ENCODE measurements around the gene NAPG. TPM values are rescaled to one million over a fixed set of nuclear protein-coding genes. Genes with fewer than 3 reads are reported as not detected.
"Not testable (repeated sequence)": the region's sequence is repeated elsewhere in the genome, so short reads cannot be mapped to it uniquely, and the experiment has no call there.

NAPG gene
- total and polyA plus RNA-seq, 2 experiments from 2014 or later = 29.0 to 43.2 TPM

- no peaks in the 10 kb centered on the region for H3K4me1 ChIP-seq (ENCODE audit: insufficient read depth)
- H3K27me3 ChIP-seq = no peaks in the 10 kb centered on the region
- H3K79me2 ChIP-seq = peaks cover 2% of the 10 kb centered on the region
- no peak overlapping the region for H3K4me2 ChIP-seq
- H3K36me3 ChIP-seq (replicated peaks; ENCODE audit: insufficient read depth, low read depth) = peaks cover 3% of the 10 kb centered on the region
- no peaks in the 10 kb centered on the region for H4K20me1 ChIP-seq (ENCODE audit: insufficient read depth, poor library complexity, severe bottlenecking)
- H3K9me2 ChIP-seq (replicated peaks; ENCODE audit: insufficient read depth) = no peaks in the 10 kb centered on the region
- H2AFZ ChIP-seq = no peak overlapping the region
- TF ChIP-seq CTCF (IDR thresholded peaks at IDR 0.05; ENCODE audit: poor library complexity) = no peak
- no peak for TF ChIP-seq EZH2phosphoT487 (IDR thresholded peaks at IDR 0.05; ENCODE audit: low read depth, severe bottlenecking, unreplicated experiment)
- TF ChIP-seq EZH2 (IDR thresholded peaks at IDR 0.05; ENCODE audit: borderline replicate concordance) = no peak
- H3K9me3 ChIP-seq (ENCODE audit: low read depth) = no peaks in the 10 kb centered on the region
- no peak overlapping the region for H3K4me3 ChIP-seq
- H3K27ac ChIP-seq = no peak overlapping the region
- no peak for DNase-seq (ENCODE audit: low spot score)
- WGBS (ENCODE audit: low lambda C conversion rate, missing lambda C conversion rate) = 87% methylated on average over 9 of the region's 9 CpGs
Measured at GRCh38 chr18:10544093-10544748, 18.4 kb downstream of the NAPG start.

GRCh38 chr18:10546557-10547300, 20.9 kb downstream of the NAPG start:
- TF ChIP-seq CTCF (IDR thresholded peaks at IDR 0.05; ENCODE audit: poor library complexity) = no peak
- TF ChIP-seq EZH2 (IDR thresholded peaks at IDR 0.05; ENCODE audit: borderline replicate concordance) = no peak
- TF ChIP-seq EZH2phosphoT487 (IDR thresholded peaks at IDR 0.05; ENCODE audit: low read depth, severe bottlenecking, unreplicated experiment) = no peak
- Histone ChIP-seq H3K4me3 (no peak overlapping the region), H3K9me3 (ENCODE audit: low read depth) (no peaks in the 10 kb centered on the region), H3K4me2 (no peak overlapping the region), H3K27me3 (no peaks in the 10 kb centered on the region), H3K27ac (no peak overlapping the region), H3K4me1 (ENCODE audit: insufficient read depth) (no peaks in the 10 kb centered on the region), H3K9me2 (replicated peaks; ENCODE audit: insufficient read depth) (no peaks in the 10 kb centered on the region), H2AFZ (no peak overlapping the region), H4K20me1 (ENCODE audit: insufficient read depth, poor library complexity, severe bottlenecking) (no peaks in the 10 kb centered on the region), H3K79me2 (no peaks in the 10 kb centered on the region), H3K36me3 (replicated peaks; ENCODE audit: insufficient read depth, low read depth) (no peaks in the 10 kb centered on the region)
- DNase-seq (ENCODE audit: low spot score) = no peak
- WGBS (ENCODE audit: low lambda C conversion rate, missing lambda C conversion rate) = 80% methylated on average over 7 of the region's 7 CpGs

GRCh38 chr18:10552226-10552625, 26.4 kb downstream of the NAPG start:
- Histone ChIP-seq H3K27me3 (no peaks in the 10 kb centered on the region), H3K4me2 (no peak overlapping the region), H3K9me2 (replicated peaks; ENCODE audit: insufficient read depth) (no peaks in the 10 kb centered on the region), H3K4me3 (no peak overlapping the region), H3K4me1 (ENCODE audit: insufficient read depth) (no peaks in the 10 kb centered on the region), H3K79me2 (no peaks in the 10 kb centered on the region), H3K36me3 (replicated peaks; ENCODE audit: insufficient read depth, low read depth) (no peaks in the 10 kb centered on the region), H3K9me3 (ENCODE audit: low read depth) (no peaks in the 10 kb centered on the region), H2AFZ (no peak overlapping the region), H3K27ac (peak overlapping the region; percentile 23), H4K20me1 (ENCODE audit: insufficient read depth, poor library complexity, severe bottlenecking) (no peaks in the 10 kb centered on the region)
- DNase-seq (ENCODE audit: low spot score) = no peak
- no peak for TF ChIP-seq EZH2 (IDR thresholded peaks at IDR 0.05; ENCODE audit: borderline replicate concordance)
- no peak for TF ChIP-seq EZH2phosphoT487 (IDR thresholded peaks at IDR 0.05; ENCODE audit: low read depth, severe bottlenecking, unreplicated experiment)
- TF ChIP-seq CTCF (IDR thresholded peaks at IDR 0.05; ENCODE audit: poor library complexity) = no peak
- 86% methylated on average over 3 of the region's 3 CpGs for WGBS (ENCODE audit: low lambda C conversion rate, missing lambda C conversion rate)

GRCh38 chr18:10556251-10556650, 30.4 kb downstream of the NAPG start:
- H3K4me1 ChIP-seq (ENCODE audit: insufficient read depth); H3K4me2 ChIP-seq; H3K4me3 ChIP-seq; H3K79me2 ChIP-seq; H3K36me3 ChIP-seq (replicated peaks; ENCODE audit: insufficient read depth, low read depth); H4K20me1 ChIP-seq (ENCODE audit: insufficient read depth, poor library complexity, severe bottlenecking); H3K9me2 ChIP-seq (replicated peaks; ENCODE audit: insufficient read depth); H3K9me3 ChIP-seq (ENCODE audit: low read depth); H2AFZ ChIP-seq; DNase-seq (ENCODE audit: low spot score); H3K27ac ChIP-seq; H3K27me3 ChIP-seq: not testable (repeated sequence)
- 98% methylated on average over 10 of the region's 10 CpGs for WGBS (ENCODE audit: low lambda C conversion rate, missing lambda C conversion rate)
